Measurements from ENCODE around the gene CABCOCO1.

Gene CABCOCO1

DNA sequence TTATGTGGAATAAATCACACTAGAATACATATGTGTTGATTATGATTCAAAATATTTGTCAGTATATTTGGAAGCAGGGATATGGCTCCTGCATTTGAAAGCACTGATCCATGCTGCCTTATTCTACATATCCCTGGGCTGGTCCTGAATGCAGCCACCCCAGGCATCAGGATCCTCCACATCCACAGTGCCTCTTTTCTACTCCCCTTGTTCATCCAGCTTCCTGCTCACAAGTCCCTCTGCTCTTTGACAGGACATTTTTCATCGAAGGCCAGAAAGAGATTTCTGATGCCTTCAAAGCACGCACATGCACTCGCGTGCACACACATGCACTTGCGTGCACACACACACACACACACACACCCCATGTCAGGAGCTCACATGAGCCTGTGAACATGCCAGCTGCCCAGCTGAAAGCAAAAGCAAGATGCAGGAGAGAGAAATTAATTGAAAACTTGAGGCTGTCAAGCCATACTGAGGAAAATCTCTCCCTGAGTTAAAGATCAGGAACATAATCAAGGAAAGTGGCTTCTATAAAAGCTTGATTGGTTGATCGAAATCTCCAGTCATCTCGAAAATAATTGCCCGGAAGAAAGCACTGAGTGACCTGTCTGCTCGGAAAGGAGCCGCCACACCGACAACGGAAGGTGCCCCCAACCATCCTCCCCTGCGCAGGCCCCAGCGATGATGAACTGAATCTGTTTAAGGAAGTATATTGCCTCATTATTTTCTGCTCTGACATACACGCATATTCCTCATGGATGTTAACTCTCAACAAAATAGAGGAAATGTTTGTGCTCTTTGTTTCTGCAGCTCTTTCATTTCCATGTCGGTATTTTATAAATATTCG, 134.8 kb downstream of the CABCOCO1 start:
- no peak for DNase-seq (ENCODE audit: low read depth)

DNA sequence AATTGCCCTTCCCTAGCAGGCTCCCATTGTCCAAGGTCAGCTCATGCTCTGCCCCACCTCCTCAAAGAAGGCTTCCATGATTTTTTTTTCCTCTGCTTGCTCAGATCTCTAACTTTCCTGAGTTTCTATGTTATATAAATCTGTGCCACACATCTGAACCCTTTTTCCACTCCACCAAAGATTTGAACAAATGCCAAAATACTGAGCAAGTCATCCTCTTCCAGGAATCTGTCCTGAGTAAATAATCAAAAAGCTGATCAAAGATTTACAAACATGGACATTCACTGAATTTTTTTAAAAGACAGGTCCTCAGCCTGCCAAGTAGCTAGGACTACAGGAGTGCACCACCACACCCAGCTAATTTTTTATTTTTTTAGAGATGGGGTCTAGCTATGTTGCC, 136.0 kb downstream of the CABCOCO1 start:
- no peak overlapping the region for H3K4me3 ChIP-seq (ENCODE audit: low read depth, low read length)
- DNase-seq (ENCODE audit: low read depth): no peak

More for the DNA sequence above, 134.8 kb downstream of the CABCOCO1 start:
- H3K4me3 ChIP-seq (ENCODE audit: low read depth, low read length): no peak overlapping the region

DNA sequence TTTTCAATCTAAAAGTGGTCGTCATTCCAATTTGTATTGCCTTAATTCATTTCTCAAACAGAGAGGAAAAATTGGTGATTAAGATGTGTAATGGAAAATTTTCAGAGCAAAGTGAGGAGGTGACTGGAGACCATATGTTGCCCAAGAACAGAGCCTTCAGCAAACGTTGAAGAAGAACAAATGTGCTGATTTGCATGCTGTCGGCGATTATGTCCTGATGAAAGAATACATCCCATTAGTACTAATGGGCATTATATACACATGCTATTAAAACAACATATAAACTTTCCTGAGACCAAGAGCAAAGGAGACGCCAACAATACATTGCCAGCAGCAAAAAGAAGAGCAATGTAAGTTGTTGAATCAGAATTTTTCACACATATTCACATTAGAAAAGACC, 138.8 kb downstream of the CABCOCO1 start:
- H3K4me3 ChIP-seq (ENCODE audit: low read depth, low read length): no peak overlapping the region
- DNase-seq (ENCODE audit: low read depth): no peak

DNA sequence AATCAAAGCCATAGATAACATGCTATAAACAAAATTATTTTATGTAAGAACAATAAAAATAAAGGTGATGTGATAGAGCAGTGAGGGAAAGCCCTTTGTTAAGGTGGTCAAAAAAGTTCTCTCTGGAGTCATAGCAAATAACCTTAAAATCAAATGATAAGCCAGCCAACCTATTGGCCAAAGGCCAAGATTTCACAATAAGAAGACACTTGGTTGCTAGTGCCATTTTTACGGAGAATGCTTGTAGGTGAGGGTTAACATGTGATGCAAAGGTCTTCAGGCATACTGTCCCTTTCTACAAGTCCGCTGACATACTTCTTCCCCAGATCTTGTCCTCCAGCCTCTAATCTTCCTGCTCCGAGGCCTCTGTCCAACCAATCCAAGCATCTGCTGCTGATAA, 140.5 kb downstream of the CABCOCO1 start:
- H3K4me3 ChIP-seq (ENCODE audit: low read depth, low read length): no peak overlapping the region
- DNase-seq (ENCODE audit: low read depth): no peak

DNA sequence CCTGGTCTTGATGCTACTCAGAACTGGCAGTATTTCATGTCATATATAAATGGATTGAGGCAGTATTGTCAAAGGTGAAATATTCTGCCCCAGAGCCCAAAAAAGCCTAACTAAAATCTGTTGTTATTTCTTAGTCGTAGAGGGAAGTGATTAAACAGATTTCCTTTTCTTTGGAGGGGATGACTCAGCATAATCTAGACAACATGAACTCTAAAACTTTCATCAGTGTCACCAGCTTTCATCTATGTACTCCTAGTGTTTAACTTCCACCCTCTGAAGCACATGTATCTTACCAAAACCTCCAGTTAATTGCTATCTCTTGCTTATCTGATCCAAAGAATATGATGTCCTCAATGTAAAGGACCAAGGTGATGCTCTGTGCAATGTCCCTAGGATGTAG, 141.7 kb downstream of the CABCOCO1 start:
- no peak for DNase-seq (ENCODE audit: low read depth)
- H3K4me3 ChIP-seq (ENCODE audit: low read depth, low read length): no peak overlapping the region

DNA sequence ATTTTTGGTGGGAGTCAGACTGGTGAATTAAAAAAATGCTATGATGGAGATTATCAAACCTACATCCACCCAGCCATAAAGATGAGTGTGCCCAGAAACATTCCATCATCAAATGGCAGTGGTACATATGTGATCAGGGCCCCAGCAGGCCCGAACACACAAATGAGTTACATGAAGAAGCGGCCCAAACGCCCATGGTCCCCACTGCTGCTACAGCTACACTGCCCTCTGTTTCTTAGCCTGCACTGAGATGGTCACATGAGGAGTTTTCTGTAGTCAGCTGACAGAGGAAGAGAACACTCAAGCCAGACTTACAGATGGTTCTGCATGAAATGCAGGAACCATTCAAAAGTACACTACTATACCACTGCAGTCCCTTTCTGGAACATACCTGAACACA, 142.4 kb downstream of the CABCOCO1 start:
- DNase-seq (ENCODE audit: low read depth): no peak
- H3K4me3 ChIP-seq (ENCODE audit: low read depth, low read length): no peak overlapping the region

DNA sequence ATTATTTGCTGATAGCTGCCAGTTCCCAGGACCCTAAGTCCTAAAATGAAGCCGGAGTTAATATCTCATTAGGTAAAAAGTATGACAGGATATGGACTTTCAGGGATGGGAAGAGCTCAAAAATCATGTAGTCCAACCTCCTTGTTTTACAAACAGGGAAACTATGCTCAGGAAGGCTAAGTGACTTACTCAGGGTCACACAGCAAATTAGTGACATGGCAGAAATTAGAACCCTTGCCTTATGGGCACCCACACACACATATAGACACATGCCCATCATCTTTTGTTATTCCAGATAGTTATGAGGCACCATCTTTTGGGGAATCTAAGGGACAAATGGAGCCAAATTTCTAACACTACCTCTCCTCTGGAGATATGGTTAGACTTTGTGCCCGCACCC, 147.5 kb downstream of the CABCOCO1 start:
- H3K4me3 ChIP-seq (ENCODE audit: low read depth, low read length): no peak overlapping the region
- DNase-seq (ENCODE audit: low read depth): no peak

DNA sequence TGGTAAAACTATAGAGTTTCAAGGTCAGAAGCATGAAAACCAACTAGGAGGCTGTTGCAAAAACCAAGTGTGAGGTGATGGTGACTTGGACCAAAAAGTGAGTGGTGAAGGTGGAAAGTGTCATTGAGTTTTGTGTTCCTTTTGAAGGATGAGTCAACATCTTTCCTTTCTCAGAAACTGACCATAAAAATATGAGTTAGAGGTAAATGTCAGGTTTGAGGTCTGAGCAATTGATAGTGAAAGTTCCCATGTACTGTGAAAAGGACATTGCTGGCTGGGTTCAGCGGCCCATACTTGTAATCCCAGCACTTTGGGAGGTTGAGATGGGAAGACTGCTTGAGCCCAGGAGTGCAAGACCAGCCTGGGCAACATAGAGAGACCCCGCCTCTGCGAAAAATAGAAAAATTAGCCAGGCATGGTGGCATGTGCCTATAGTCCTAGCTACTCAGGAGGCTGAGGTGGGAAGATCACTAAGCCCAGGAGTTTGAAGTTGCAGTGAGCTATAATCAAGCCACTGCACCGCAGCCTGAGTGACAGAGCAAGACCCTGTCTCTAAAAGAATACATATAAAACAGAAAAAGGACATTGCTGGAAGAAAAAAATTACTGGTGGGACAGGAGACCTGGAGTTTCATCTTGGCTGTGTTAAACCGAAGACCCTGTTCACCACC, 149.5 kb downstream of the CABCOCO1 start:
- DNase-seq (ENCODE audit: low read depth): no peak
- no peak overlapping the region for H3K4me3 ChIP-seq (ENCODE audit: low read depth, low read length)

DNA sequence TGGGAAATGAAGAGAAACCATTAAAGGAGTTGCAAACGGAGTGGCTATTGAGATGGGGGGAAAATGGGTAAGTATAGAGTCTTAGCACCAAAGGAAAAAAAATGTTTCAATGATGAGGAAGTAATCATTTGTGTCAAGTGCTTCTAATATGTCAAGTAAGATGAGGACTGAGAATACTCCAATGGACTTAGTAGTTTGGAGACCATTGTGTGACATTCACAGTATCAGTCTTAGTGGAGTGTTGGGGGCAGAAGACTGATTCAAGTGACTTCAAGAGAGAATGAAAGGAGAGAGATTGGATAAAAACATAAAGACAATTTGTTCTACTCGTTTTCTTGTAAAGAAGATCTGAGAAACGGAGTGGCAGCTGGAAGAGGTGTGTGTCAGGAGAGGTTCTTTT, 150.2 kb downstream of the CABCOCO1 start:
- no peak overlapping the region for H3K4me3 ChIP-seq (ENCODE audit: low read depth, low read length)
- no peak for DNase-seq (ENCODE audit: low read depth)

DNA sequence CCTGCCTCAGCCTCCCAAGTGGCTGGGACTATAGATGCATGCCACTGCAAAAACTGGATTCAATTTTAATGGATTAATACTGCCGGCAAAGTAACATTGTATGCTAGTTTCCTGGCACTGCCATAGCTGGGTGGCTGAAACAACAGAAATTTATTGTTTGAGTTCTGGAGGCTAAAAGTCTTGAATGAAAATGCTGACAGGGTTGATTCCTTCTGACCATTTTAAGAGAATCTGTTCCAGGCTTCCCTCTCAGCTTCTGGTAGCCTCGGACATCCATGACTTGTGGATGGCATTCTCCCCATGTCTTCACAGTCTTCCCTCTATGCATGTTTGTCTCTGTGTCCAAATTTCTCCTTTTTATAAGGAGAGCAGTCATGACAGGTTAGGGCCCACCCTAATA, 151.4 kb downstream of the CABCOCO1 start:
- no peak overlapping the region for H3K4me3 ChIP-seq (ENCODE audit: low read depth, low read length)
- no peak for DNase-seq (ENCODE audit: low read depth)

DNA sequence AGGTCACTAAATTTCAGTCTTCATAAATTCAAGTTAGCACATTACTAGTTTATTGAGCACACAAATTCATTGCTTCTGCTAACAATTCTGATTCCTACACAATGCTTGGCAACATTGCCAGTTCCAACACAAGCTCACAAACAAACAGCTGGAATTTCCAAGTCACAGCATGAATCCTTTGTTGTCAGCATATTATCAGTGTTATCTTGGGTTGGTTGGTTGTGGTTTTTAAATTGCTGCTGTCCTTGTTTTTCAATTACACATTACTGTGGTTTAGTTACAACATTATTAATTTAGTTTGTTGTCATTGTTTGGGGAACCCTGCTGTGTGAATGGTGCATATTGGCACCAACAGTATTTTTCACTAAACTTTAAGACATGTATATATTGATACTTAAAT, 152.8 kb downstream of the CABCOCO1 start:
- H3K4me3 ChIP-seq (ENCODE audit: low read depth, low read length): no peak overlapping the region
- no peak for DNase-seq (ENCODE audit: low read depth)

Measured in skeletal muscle cell (primary cell).